Measurements from ENCODE around the gene PDGFD.

PDGFD gene

DNA sequence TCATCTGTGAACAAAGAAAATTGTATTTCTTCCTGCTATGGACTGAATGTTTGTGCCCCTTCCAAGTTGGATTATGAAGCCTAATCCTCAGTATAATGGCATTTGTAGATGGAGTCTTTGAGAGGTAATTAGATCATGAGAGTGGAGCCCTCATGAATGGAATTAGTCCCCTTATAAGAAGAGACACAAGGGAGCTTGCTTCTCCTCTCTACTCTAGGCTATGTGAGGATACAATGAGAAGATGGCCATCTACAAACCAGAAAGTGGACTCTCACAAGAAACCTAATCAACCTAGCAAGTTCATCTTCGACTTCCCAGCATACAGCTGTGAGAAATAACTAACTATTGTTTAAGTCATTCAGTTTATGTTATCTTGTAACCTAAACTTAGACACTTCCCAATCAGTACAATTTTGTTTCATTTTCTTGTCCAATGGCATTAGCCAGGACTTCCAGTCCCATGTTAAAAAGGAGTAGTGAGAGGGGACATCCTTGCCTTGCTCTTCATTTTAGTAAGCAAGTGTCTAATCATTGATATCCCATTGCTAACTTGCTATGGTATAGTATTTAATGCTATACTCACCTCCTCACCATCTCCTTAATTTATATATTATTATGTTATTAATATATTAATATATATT lies 45.7 kb downstream of the PDGFD start:
- TF ChIP-seq, protein P1, sequence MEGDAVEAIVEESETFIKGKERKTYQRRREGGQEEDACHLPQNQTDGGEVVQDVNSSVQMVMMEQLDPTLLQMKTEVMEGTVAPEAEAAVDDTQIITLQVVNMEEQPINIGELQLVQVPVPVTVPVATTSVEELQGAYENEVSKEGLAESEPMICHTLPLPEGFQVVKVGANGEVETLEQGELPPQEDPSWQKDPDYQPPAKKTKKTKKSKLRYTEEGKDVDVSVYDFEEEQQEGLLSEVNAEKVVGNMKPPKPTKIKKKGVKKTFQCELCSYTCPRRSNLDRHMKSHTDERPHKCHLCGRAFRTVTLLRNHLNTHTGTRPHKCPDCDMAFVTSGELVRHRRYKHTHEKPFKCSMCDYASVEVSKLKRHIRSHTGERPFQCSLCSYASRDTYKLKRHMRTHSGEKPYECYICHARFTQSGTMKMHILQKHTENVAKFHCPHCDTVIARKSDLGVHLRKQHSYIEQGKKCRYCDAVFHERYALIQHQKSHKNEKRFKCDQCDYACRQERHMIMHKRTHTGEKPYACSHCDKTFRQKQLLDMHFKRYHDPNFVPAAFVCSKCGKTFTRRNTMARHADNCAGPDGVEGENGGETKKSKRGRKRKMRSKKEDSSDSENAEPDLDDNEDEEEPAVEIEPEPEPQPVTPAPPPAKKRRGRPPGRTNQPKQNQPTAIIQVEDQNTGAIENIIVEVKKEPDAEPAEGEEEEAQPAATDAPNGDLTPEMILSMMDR (IDR thresholded peaks at IDR 0.05; ENCODE audit: borderline replicate concordance, extremely low read depth, low read length, poor library complexity, severe bottlenecking), result no peak
- TF ChIP-seq EZH2 (IDR thresholded peaks at IDR 0.05; ENCODE audit: borderline replicate concordance, low read depth, low read length, severe bottlenecking), result no peak
- Histone ChIP-seq H4K20me1 (ENCODE audit: insufficient read depth, low read length) (no peaks in the 10 kb centered on the region), H3K4me2 (ENCODE audit: insufficient read depth, low read length) (no peak overlapping the region), H3K9me3 (ENCODE audit: insufficient read depth, low read length, severe bottlenecking) (no peaks in the 10 kb centered on the region), H3K27ac (ENCODE audit: low read length) (no peak overlapping the region), H3K79me2 (ENCODE audit: insufficient read depth, low read length) (no peaks in the 10 kb centered on the region), H3K36me3 (ENCODE audit: insufficient read depth, low read length) (no peaks in the 10 kb centered on the region), H2AFZ (ENCODE audit: low read depth, low read length) (no peak overlapping the region), H3K9ac (ENCODE audit: low read depth, low read length) (no peak overlapping the region), H3K4me1 (ENCODE audit: insufficient read depth, low read length) (no peaks in the 10 kb centered on the region), H3K27me3 (ENCODE audit: insufficient read depth, low read length, poor library complexity) (no peaks in the 10 kb centered on the region), H3K4me3 (ENCODE audit: low read depth in 1 of 2, low read length in 2 of 2) (no peak overlapping the region)
- ATAC-seq (ENCODE audit: insufficient read depth, low read depth) (peak; percentile 47; the same call in 2 of the 3 replicates), DNase-seq (no peak)

DNA sequence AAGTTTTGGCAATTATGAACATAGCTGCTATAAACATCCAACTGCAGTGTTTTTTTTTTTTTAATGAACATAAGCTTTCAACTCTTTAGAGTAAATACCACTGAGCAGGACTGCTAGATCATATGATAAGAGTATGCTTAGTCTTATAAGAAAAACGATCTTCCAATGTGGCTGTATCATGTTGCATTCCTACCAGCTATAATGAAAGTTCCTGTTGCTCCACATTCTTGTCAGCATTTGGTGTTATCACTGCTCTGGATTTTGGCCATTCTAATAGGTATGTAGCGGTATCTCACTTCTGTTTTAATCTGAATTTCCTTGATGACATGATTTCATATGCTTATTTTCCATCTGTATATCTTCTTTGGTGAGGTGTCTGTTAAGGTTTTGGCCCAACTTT lies 50.4 kb downstream of the PDGFD start:
- H3K27ac ChIP-seq (ENCODE audit: low read length), result no peak overlapping the region
- H3K79me2 ChIP-seq (ENCODE audit: insufficient read depth, low read length), result no peaks in the 10 kb centered on the region
- no peak overlapping the region for H3K4me2 ChIP-seq (ENCODE audit: insufficient read depth, low read length)
- no peaks in the 10 kb centered on the region for H3K9me3 ChIP-seq (ENCODE audit: insufficient read depth, low read length, severe bottlenecking)
- H4K20me1 ChIP-seq (ENCODE audit: insufficient read depth, low read length), result no peaks in the 10 kb centered on the region
- H3K9ac ChIP-seq (ENCODE audit: low read depth, low read length), result no peak overlapping the region
- no peak for ATAC-seq (ENCODE audit: insufficient read depth, low read depth)
- H3K27me3 ChIP-seq (ENCODE audit: insufficient read depth, low read length, poor library complexity), result no peaks in the 10 kb centered on the region
- H3K4me1 ChIP-seq (ENCODE audit: insufficient read depth, low read length), result no peaks in the 10 kb centered on the region
- H3K4me3 ChIP-seq (ENCODE audit: low read depth in 1 of 2, low read length in 2 of 2), result no peak overlapping the region
- TF ChIP-seq EZH2 (IDR thresholded peaks at IDR 0.05; ENCODE audit: borderline replicate concordance, low read depth, low read length, severe bottlenecking), result no peak
- TF ChIP-seq, protein P1 (IDR thresholded peaks at IDR 0.05; ENCODE audit: borderline replicate concordance, extremely low read depth, low read length, poor library complexity, severe bottlenecking), result no peak
- H3K36me3 ChIP-seq (ENCODE audit: insufficient read depth, low read length), result no peaks in the 10 kb centered on the region
- no peak for DNase-seq
- no peak overlapping the region for H2AFZ ChIP-seq (ENCODE audit: low read depth, low read length)

DNA sequence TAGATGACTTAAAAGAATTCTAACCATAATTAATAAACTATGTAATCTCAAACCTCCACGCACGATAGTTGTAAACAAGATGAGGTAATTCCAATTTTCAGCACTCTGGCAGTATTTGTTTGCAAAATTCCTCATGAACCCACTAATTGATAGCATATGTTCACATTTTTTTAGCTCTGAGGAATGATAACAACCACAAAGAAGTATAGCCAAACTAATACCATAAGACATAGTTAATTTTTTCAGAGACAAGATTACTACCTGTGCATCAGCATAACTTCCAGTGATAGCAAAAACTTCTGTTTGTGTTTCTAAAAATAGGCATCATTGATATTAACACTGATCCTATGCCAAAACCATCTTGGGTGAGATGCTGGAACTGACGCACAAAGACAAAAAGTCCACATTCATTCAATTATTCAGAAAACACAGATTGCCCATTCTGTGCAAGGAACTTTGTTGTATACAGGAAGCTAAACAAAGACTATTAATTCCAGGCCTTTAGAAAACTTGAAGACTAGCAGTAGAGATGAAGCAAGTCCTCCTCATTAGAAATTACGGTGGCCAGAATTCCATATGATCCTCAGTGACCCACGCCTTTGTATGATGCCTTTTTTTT lies 57.7 kb downstream of the PDGFD start:
- Histone ChIP-seq H3K27ac (ENCODE audit: low read length) (no peak overlapping the region), H3K9me3 (ENCODE audit: insufficient read depth, low read length, severe bottlenecking) (no peaks in the 10 kb centered on the region), H3K4me3 (ENCODE audit: low read depth in 1 of 2, low read length in 2 of 2) (no peak overlapping the region), H4K20me1 (ENCODE audit: insufficient read depth, low read length) (no peaks in the 10 kb centered on the region), H3K4me2 (ENCODE audit: insufficient read depth, low read length) (no peak overlapping the region), H3K9ac (ENCODE audit: low read depth, low read length) (no peak overlapping the region), H3K36me3 (ENCODE audit: insufficient read depth, low read length) (no peaks in the 10 kb centered on the region), H3K4me1 (ENCODE audit: insufficient read depth, low read length) (no peaks in the 10 kb centered on the region), H3K27me3 (ENCODE audit: insufficient read depth, low read length, poor library complexity) (no peaks in the 10 kb centered on the region), H2AFZ (ENCODE audit: low read depth, low read length) (no peak overlapping the region), H3K79me2 (ENCODE audit: insufficient read depth, low read length) (no peaks in the 10 kb centered on the region)
- TF ChIP-seq, protein P1 (IDR thresholded peaks at IDR 0.05; ENCODE audit: borderline replicate concordance, extremely low read depth, low read length, poor library complexity, severe bottlenecking), result no peak
- no peak for TF ChIP-seq EZH2 (IDR thresholded peaks at IDR 0.05; ENCODE audit: borderline replicate concordance, low read depth, low read length, severe bottlenecking)
- DNase-seq (no peak), ATAC-seq (ENCODE audit: insufficient read depth, low read depth) (no peak)
